ENCODE data around the gene CSAD. TPM values are rescaled to one million over a fixed set of nuclear protein-coding genes. Genes with fewer than 3 reads are reported as not detected.

The CSAD gene
- total RNA-seq, 2 experiments from 2014 or later: 28.6 to 31.0 TPM

DNA sequence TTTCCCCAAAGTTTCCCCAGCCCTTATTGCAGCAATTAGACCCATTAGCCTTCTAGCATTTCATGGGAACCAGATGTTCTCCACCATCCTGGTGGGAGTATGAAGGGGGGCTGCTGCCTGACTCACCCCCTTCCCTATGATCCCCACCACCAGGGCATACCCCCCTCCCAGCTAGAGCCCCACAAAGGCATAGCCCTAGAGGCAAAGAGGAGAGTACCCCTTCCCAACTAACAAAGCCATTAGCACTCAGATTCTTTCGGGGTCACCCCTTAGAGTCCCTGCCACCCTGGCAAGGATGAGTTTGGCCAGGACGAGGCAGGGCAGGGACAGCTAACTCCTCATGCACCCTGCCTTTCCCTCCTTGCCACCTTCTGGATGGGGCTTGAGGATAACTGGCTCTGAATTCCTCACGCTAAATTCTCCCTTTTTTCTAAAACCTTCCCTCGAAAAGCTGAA, 42.1 kb upstream of the CSAD start:
- Mint-ChIP-seq H3K9me3 (no peaks in the 10 kb centered on the region), H3K36me3 (ENCODE audit: low read depth) (peaks cover 21% of the 10 kb centered on the region), H3K27me3 (no peaks in the 10 kb centered on the region), H3K27ac (peak overlapping the region; percentile 96), H3K4me3 (peak overlapping the region; percentile 76), H3K4me1 (peaks cover 66% of the 10 kb centered on the region)
- POLR2A ChIA-PET: interaction anchor here (0.7 to 7.5 kb wide), 13 partner anchors 9 to 278 kb away, joined by 3 to 93 read pairs (median 4); partner anchors contain the start of genes CSAD, ESPL1, TARBP2 and ZNF740
- CTCF ChIA-PET: interaction anchor here (0.8 to 2.1 kb wide), 4 partner anchors 9 to 98 kb away, joined by 3 to 6 read pairs (median 3); partner anchors contain the start of gene AAAS
- DNase-seq: no peak

GRCh38 chr12:53222170-53222721, 41.5 kb upstream of the CSAD start:
- H3K4me3 Mint-ChIP-seq: peak overlapping the region; percentile 76
- H3K4me1 Mint-ChIP-seq: peaks cover 72% of the 10 kb centered on the region
- no peaks in the 10 kb centered on the region for H3K9me3 Mint-ChIP-seq
- H3K36me3 Mint-ChIP-seq (ENCODE audit: low read depth): peaks cover 21% of the 10 kb centered on the region
- H3K27ac Mint-ChIP-seq: peak overlapping the region; percentile 96
- ChIA-PET POLR2A (interaction anchor here (0.8 to 7.5 kb wide), 9 partner anchors 8 to 45 kb away, joined by 3 to 93 read pairs (median 4); partner anchors contain the start of genes CSAD, ESPL1 and ZNF740), CTCF (interaction anchor here (0.8 to 2.1 kb wide), 4 partner anchors 9 to 123 kb away, joined by 3 to 6 read pairs (median 4); partner anchors contain the start of gene AAAS)
- DNase-seq: no peak
- no peaks in the 10 kb centered on the region for H3K27me3 Mint-ChIP-seq

- no peaks in the 10 kb centered on the region for H3K9me3 Mint-ChIP-seq
- peaks cover 77% of the 10 kb centered on the region for H3K4me1 Mint-ChIP-seq
- CTCF ChIA-PET: interaction anchor here (0.7 to 15.2 kb wide), 6 partner anchors 11 to 124 kb away, joined by 3 to 211 read pairs (median 7); partner anchors contain the start of gene AAAS
- H3K4me3 Mint-ChIP-seq: peak overlapping the region; percentile 93
- POLR2A ChIA-PET: interaction anchor here (0.8 to 7.5 kb wide), 12 partner anchors 8 to 100 kb away, joined by 3 to 117 read pairs (median 6); partner anchors contain the start of genes AAAS, CSAD, ESPL1 and ITGB7
- peak overlapping the region; percentile 96 for H3K27ac Mint-ChIP-seq
- no peaks in the 10 kb centered on the region for H3K27me3 Mint-ChIP-seq
- H3K36me3 Mint-ChIP-seq (ENCODE audit: low read depth): peaks cover 23% of the 10 kb centered on the region
- DNase-seq: peak; percentile 66
Measured at GRCh38 chr12:53221203-53222080, 40.7 kb upstream of the CSAD start.

- H3K4me3 Mint-ChIP-seq: peak overlapping the region; percentile 93
- ChIA-PET CTCF (interaction anchor here (0.7 to 15.2 kb wide), 10 partner anchors 11 to 124 kb away, joined by 3 to 211 read pairs (median 6); partner anchors contain the start of genes AAAS and ESPL1), POLR2A (interaction anchor here (0.7 to 7.5 kb wide), 19 partner anchors 12 to 280 kb away, joined by 3 to 117 read pairs (median 7); partner anchors contain the start of genes AAAS, CSAD, ESPL1 and ITGB7)
- H3K27me3 Mint-ChIP-seq: no peaks in the 10 kb centered on the region
- H3K9me3 Mint-ChIP-seq: no peaks in the 10 kb centered on the region
- H3K36me3 Mint-ChIP-seq (ENCODE audit: low read depth): peaks cover 28% of the 10 kb centered on the region
- peak; percentile 88 for DNase-seq
- H3K27ac Mint-ChIP-seq: peak overlapping the region; percentile 96
- H3K4me1 Mint-ChIP-seq: peaks cover 80% of the 10 kb centered on the region
Measured at GRCh38 chr12:53220694-53221202, 40.0 kb upstream of the CSAD start.

DNA sequence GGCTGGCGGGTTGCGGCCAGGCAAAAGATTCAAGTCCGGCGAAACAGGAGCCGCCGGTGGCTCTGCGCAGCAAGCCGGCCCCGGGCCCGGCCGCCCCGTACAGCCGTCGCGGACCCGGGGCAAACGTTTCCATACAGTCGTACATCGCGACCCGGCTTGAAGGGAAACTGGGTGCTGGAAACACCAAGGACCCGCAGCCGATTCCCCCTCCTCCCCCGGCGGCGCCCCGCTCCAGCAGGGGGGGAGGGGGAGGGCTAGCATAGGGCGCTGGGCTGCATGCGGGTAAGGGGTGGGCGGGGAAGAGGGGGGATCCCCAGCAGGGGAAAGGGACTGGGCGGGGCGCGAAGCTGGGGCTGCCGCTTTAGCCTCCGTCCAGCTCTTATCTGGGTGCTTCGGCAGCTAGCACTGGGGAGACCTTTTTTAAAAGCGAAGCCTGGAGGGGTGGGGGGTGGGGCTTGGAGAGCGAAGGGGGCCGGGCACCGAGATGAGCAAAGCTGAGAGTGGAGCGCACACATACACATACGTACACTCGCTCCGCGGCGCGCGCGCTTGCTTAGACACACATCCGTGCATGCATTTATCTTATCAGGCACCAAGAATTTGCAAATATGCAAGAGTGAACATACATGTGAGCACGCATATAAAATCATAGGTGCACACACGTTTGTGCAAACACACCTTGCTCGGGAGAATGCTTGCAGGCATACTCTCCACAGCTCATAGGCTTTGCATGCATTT, 39.4 kb upstream of the CSAD start:
- peak; percentile 88 for DNase-seq
- H3K27me3 Mint-ChIP-seq: no peaks in the 10 kb centered on the region
- no peaks in the 10 kb centered on the region for H3K9me3 Mint-ChIP-seq
- peak overlapping the region; percentile 96 for H3K27ac Mint-ChIP-seq
- peak overlapping the region; percentile 93 for H3K4me3 Mint-ChIP-seq
- POLR2A ChIA-PET: interaction anchor here (0.7 to 7.5 kb wide), 25 partner anchors 13 to 281 kb away, joined by 3 to 117 read pairs (median 6); partner anchors contain the start of genes AAAS, CSAD, ESPL1 and ITGB7
- H3K36me3 Mint-ChIP-seq (ENCODE audit: low read depth): peaks cover 34% of the 10 kb centered on the region
- peaks cover 80% of the 10 kb centered on the region for H3K4me1 Mint-ChIP-seq
- CTCF ChIA-PET: interaction anchor here (0.9 to 15.2 kb wide), 14 partner anchors 9 to 289 kb away, joined by 3 to 211 read pairs (median 4); partner anchors contain the start of genes AAAS and ESPL1

DNA sequence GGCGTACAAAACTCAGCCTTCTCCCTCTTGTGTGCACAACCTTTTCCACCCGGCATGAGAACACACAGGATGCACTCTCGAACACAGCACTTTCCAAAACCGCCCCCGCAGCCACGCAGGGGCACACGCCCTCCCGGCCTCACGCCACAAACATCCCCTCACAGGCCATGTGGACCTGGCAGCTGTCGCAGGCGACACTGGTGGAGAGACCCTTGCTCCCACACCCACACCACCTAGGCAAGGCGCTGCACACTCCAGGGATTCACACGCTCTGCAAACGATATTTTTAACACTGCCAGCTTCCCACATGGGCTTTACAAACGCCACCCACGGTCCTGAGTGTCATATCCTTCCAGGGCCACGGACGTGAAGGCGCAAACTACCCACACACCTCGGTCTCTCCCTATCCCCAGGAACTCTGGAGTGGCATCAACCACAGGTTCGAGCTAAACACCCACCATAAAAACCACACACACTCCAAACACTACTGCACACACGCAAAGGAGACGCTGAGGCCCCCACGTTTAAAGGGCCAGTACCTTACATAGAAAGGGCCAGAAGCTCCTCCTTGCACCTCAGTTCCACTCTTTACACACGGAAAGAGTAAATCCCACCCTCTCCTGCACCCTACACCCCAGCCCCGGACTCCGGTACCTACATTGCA, 38.7 kb upstream of the CSAD start:
- Mint-ChIP-seq H3K4me1 (peaks cover 80% of the 10 kb centered on the region), H3K4me3 (peak overlapping the region; percentile 93), H3K27ac (peak overlapping the region; percentile 90), H3K9me3 (no peaks in the 10 kb centered on the region), H3K36me3 (ENCODE audit: low read depth) (peaks cover 40% of the 10 kb centered on the region), H3K27me3 (no peaks in the 10 kb centered on the region)
- POLR2A ChIA-PET: interaction anchor here (0.9 to 7.5 kb wide), 24 partner anchors 12 to 282 kb away, joined by 3 to 117 read pairs (median 6); partner anchors contain the start of genes AAAS, CSAD, ESPL1 and ITGB7
- CTCF ChIA-PET: interaction anchor here (0.8 to 15.2 kb wide), 15 partner anchors 9 to 289 kb away, joined by 3 to 211 read pairs (median 4); partner anchors contain the start of genes AAAS and ESPL1
- DNase-seq: peak; percentile 69

DNA sequence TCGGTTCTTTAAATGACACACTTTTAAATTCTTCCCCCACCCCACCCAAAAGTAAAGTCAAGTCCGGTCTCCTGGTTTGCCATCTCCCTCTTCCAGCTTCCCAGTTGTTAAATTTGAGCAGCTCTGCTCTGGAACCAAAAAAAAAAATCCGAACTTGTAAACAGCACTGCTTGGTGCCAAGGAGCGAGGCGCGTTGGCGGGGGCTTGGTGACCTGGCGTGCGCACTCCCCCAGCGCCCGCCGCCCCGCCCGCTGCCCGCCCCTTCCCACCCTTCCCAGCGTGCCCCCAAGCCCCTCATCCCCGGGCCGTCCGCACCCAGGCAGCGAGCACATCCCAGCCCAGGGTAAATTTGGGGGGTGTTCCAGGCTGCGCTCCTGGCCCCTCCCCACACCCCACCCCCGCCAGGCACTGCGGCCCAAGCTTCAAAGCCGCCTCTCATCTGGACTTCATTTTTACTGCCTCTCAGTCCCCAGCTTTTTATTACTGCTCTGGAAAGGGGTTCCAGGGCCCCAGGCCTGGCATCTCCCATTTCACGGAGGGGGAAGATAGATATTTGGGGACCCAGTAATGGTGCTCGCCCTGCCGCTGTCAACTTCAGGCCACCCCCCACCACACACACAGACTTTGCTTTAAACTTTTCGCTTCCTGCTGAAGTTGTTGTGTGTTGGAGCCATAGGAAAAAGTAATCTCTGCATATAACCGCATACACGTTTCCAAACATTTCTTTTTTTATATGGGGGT, 38.0 kb upstream of the CSAD start:
- peaks cover 80% of the 10 kb centered on the region for H3K4me1 Mint-ChIP-seq
- H3K36me3 Mint-ChIP-seq (ENCODE audit: low read depth): peaks cover 47% of the 10 kb centered on the region
- H3K4me3 Mint-ChIP-seq: peak overlapping the region; percentile 93
- ChIA-PET CTCF (interaction anchor here (0.6 to 15.2 kb wide), 13 partner anchors 9 to 290 kb away, joined by 3 to 211 read pairs (median 6); partner anchors contain the start of genes AAAS and ESPL1), POLR2A (interaction anchor here (0.9 to 7.5 kb wide), 19 partner anchors 11 to 106 kb away, joined by 3 to 117 read pairs (median 6); partner anchors contain the start of genes AAAS, CSAD, ESPL1 and ITGB7)
- peak overlapping the region; percentile 90 for H3K27ac Mint-ChIP-seq
- H3K9me3 Mint-ChIP-seq: no peaks in the 10 kb centered on the region
- no peaks in the 10 kb centered on the region for H3K27me3 Mint-ChIP-seq
- no peak for DNase-seq

- POLR2A ChIA-PET: interaction anchor here (0.8 to 7.5 kb wide), 8 partner anchors 11 to 77 kb away, joined by 3 to 117 read pairs (median 12); partner anchors contain the start of genes CSAD, ESPL1, ITGB7 and PFDN5
- Mint-ChIP-seq H3K4me3 (peak overlapping the region; percentile 81), H3K9me3 (no peaks in the 10 kb centered on the region), H3K27me3 (no peaks in the 10 kb centered on the region), H3K4me1 (peaks cover 82% of the 10 kb centered on the region), H3K27ac (peak overlapping the region; percentile 83), H3K36me3 (ENCODE audit: low read depth) (peaks cover 55% of the 10 kb centered on the region)
- DNase-seq: no peak
- CTCF ChIA-PET: interaction anchor here (0.6 to 15.2 kb wide), 7 partner anchors 8 to 104 kb away, joined by 3 to 211 read pairs (median 30); partner anchors contain the start of genes AAAS and ESPL1
Measured at GRCh38 chr12:53217931-53218307, 37.2 kb upstream of the CSAD start.

DNA sequence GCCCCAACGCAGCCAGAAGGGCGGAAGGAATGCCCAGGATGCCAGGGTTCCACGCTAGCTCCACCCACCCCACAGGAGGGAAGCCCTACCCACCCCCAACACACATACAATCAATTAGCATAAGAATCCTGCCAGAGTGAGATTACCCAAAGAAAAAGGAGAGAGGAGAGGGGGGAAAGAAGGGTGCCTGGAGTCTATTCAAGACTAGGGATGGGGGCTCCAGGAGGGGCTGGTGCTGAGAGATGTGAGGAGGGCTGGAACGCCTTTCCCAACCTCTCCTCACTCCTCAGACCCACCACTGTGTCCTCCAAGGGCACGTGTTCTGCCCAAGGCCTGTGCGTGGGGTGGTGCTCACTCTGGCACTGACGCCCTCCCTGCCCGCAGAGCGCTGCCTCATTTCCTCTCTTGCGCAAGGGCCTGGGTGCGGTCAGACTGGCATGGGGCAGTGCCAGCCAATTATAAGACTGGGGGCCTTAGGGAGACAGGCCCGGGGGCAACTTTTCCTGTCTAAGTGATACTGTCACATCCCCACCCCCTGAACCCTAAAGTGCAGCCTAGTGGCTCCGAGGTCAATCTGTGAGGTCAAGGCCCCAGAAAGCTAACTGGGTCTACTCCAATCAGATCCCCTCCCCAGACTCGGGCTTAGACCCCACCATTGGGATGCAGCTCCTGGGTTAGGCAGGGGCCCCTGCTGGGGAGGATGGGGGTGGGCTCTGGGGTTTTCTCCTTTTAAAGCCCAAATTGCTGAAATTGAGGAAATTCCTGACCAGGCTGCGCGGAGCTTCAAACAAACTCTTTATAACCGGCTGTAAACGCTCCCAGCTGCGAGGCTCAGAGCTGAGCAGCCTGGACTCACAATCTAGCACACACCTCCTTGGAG, 36.6 kb upstream of the CSAD start:
- peak overlapping the region; percentile 83 for H3K27ac Mint-ChIP-seq
- POLR2A ChIA-PET: interaction anchor here (0.8 to 7.5 kb wide), 11 partner anchors 10 to 104 kb away, joined by 3 to 117 read pairs (median 4); partner anchors contain the start of genes AAAS, CSAD, ESPL1 and ITGB7
- peaks cover 80% of the 10 kb centered on the region for H3K4me1 Mint-ChIP-seq
- peak; percentile 60 for DNase-seq
- H3K9me3 Mint-ChIP-seq: no peaks in the 10 kb centered on the region
- no peaks in the 10 kb centered on the region for H3K27me3 Mint-ChIP-seq
- H3K4me3 Mint-ChIP-seq: peak overlapping the region; percentile 81
- CTCF ChIA-PET: interaction anchor here (0.9 to 15.2 kb wide), 10 partner anchors 7 to 128 kb away, joined by 3 to 211 read pairs (median 52); partner anchors contain the start of genes AAAS, ESPL1 and ITGB7
- H3K36me3 Mint-ChIP-seq (ENCODE audit: low read depth): peaks cover 62% of the 10 kb centered on the region
